GM19455 (cell line): ENCODE measurements around the gene NRG3.

ENCODE experiments used
- ATAC-seq: cut with Tn5 transposase; IDR thresholded peaks from one replicate; pipeline ENCODE4 v1.9.1; 2021; ENCODE audit not compliant: unreplicated experiment

NRG3 gene

DNA sequence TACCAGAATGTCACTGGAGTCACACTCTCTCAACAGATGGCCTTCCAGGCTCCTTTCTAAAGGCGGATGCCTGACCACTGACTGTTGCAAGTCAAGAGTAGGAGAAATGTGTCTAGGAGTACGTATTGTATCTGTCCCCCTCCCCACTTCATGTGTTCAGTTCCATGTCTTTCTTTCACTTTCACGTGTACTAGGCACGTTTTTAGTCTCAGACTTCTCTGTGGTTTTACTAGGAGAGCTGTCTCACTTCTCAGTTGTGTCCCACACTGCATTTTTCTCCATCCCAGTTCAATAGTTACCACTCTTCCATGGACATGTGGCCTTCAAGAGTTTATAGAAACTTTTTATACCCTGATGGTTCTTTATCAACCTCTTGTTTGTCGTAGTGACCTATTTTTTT, 893.0 kb downstream of the NRG3 start:
- no peak for ATAC-seq

DNA sequence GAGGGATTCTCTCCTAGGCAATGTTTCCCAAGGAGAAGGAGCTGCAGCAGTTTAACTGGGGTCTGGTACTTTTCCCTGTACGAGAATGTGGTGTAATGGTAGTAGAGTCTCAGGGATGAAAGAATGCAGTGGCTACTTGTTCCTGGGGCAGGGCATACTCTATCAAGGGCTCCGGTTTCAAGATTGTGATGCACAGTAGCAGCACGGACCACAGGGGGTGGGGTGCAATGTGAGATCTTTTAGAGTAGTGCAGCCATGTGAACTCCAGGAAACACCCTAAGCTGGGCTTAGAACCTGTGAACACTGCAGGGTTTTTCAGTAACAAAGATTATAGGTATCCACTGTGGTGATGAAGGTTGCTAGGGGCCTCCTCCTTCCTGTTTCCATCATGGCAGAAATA, 903.9 kb downstream of the NRG3 start:
- no peak for ATAC-seq

DNA sequence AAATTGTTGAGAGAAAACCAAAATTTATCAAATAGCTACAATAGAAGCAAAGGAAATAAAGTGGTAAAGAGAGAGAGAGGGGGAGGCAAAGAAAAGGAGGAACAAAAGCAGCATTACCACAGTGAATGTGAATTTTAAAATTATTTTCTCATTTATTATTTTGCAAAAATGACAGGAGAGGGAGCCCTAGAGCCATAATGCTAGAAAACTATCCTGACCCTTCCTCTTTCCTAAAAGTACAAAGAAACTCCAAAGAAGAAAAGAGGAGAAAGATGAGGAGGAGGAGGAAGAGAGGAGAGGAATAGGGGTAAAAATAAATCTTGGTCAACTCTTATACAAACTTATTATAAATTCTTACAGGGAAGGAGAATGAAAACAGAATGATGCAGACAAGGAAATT, 921.5 kb downstream of the NRG3 start:
- no peak for ATAC-seq

DNA sequence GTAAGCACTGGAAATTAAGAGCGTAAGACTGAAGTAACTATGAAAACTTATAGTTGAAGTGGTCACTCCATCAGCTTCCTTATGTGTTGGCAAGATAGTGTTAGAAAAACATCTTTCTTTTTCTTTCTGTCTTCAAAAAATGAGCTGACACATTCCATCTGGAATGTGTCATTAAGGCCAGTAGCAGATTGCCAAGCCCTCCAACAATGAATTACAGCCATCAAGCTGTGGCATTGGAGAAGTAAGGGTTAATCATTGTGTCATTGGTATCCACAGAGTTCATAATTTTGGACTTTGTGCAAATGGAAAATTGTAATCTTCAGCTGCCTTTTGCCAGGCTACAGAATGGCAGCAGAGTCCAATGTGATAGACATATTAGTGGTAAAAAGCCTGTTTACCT, 926.3 kb downstream of the NRG3 start:
- no peak for ATAC-seq

DNA sequence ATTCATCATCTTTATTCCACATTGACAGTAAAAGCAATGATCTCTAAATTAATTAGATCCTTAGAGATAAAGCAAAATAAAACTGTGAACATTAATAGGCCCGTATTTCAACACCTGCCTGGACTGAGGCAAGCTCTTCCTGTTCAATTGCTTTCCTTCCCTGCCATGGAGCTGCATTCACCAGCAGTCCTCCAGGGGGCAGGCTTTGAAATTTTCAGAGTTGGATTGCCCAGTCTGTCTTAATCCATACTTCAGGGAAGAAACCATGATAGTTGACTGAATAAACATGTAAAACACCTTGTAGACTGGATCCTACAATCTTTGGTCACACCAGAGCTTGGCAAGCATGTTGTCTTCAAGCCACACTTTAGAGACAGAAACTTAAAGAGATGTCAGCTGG, 936.6 kb downstream of the NRG3 start:
- ATAC-seq, result no peak

DNA sequence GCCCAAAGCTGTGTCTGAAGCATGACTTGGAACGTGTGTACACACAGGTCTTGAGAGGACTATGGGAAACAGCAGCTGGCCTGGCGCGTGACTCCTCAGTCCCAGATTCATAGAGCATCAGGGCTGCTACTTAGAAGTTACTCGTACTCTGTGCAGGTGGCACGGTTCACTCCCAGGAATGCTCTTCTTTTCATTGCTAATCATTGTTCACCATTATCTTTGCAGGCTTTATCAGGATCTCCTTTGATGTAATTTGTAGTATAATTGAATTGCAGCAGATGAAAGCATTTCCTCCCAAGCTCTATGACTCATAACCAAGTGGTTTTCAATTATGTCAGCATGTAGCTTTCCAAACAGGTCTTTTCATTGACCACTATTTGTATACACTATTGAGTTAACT, 938.9 kb downstream of the NRG3 start:
- no peak for ATAC-seq

DNA sequence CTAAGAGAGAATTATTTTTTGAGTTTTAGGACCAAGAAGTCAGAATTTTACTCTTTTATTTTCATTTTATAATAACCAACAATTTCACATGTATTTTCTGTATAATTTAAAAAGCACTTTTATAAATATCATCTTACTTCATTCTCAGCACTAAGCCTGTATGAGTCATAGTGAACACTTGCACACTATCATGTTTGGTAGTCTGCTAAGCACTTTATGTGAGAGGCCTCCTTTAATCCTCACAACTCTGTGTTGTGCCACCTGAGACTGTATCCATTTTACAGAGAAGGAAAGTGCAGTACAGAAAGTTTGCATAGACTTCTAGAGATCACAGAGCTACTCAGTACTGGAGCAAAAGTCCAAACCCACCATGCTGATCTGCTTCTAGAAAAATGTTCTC, 939.6 kb downstream of the NRG3 start:
- no peak for ATAC-seq

DNA sequence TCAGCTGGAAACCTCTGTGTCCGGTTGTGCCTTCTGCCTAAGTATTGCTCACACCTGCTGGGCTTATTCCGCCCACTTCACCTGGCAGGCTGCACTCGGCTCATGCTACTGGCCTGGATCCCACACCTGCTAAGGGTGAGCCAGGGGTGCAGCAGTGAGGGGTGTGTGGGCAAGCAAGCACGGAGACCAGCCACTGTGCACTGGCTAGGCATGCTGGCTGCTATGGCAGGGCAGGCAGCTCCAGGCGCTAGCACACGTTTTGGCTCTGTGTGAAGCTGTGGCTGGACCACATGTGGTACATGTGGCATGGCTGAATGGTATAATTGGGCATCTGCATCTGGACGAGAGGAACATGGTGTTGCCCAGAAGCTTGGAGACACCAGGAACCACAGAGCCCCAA, 940.7 kb downstream of the NRG3 start:
- no peak for ATAC-seq

DNA sequence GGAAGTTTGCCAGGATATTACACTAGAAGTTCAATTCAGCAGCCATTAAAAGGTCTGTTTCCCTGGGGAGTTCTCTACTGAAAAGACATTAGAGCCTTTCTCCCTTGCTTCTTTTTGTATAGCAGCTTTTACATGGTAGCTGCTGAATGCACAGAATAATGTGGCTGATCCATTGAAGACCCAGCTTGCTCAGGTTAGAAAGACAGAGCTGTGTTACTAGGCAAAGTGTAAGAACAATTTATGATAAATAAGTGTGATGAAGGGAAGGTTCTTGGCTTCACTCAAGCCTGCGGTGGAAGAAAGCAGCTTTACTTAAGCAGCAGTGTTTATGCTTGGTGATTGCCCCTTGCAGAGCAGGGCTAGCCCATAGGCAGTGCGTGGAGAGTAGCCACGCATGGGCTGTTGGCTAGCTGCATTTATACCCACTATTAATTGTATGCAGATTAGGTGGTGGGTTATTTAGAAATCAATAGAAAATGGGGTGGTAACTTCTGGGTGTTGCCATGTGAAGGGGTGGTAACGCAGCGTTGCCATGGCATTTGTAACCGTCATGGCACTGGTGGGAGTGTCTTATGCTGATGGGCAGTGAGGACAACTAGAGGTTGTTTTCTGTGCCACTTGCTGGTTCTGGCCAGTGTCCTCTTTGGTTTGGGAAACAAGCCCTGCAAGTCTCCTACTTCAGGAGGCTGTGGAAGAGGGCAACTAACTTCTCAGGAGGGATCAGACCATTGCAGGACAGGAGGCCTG, 942.9 kb downstream of the NRG3 start:
- no peak for ATAC-seq

DNA sequence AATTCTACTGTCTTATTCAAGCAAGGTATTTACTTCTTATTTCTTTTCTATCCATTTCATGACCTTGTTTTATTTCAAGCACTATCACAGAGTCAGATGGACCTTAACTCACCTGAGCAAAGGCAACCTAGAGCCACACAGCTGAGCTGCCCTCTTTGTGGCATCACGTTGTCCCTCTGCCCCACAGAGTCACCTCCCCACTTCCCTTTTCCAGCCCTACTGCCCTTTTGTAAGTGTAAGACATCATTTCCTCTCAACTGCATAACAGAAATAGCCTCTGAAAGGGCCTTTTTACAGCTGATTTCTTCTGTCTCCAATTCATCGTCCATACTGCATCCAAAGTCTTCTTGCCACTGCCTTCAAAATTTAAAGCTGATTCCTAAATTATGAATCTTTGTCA, 946.0 kb downstream of the NRG3 start:
- no peak for ATAC-seq

DNA sequence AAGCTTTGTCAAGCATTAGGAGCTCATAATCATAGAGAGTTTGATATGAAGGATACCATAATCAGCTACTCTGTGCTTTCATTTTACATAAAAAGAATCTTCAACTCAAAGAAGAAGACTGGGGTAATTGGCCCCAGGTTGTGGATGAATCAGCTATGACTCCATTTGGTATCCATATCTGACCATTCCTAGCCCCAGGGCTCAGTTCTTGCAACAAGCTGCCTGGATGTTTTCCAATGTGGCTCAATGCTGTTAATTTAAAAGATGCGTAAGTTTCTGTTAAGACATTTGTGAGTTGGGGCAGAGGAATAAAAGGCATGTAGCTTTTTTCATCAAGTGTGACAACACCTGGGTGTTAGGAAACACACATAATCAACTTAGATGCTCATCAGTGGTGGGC, 951.1 kb downstream of the NRG3 start:
- no peak for ATAC-seq

DNA sequence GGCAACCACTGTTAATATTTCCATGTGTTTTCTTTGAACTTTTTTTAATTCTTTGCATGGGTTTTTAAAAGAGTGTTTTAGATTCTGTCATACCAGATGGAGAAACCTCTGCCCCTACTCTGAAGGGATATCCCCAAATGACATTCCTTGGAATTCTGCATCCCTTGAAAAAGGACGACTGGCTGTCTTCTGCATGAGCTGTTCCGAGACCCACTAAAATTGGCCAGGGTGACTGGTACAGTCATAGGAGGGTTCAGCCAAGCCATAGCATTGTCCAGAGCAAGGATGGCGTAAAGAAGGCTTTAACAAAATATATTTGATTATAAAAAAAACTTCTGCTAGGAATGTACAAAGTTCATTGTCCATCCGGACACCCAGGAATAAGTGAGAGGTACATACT, 952.9 kb downstream of the NRG3 start:
- ATAC-seq, result no peak

DNA sequence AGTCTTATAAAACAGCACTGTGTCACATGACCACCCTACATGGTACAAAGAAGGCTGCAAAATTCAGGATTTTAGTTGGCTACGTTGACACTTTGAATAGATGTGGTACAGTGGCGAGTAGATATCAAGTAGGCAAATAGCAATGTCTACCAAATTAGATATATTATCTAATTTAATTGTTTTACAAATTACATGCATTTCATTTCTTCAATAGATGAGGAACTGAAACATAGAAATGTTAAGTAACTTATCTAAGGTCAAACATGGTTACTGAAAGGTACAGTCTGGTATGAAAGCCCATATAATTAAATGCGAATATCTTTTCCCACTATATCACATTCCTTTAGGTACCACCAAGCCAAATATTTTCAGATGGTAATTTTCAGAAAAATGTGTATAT, 972.2 kb downstream of the NRG3 start:
- ATAC-seq, result no peak

DNA sequence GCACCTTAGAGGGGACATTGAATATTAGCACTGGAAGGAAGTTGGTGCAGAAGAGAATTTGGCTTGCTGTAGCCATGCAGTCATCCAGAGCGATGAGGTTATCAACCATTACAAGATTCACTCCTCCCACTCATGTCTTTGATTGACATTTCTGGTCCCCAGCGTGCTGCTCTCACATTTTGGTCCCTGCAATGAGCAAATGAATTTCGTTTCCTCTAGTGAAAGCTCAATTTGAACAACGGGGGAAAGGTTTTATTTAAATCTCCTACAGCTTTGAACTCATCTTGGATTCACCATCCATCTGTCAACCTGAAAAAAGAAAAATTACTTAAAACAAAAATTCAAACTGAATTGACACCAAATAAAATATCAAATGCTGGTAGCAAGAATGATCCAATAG, 975.2 kb downstream of the NRG3 start:
- ATAC-seq, result no peak

DNA sequence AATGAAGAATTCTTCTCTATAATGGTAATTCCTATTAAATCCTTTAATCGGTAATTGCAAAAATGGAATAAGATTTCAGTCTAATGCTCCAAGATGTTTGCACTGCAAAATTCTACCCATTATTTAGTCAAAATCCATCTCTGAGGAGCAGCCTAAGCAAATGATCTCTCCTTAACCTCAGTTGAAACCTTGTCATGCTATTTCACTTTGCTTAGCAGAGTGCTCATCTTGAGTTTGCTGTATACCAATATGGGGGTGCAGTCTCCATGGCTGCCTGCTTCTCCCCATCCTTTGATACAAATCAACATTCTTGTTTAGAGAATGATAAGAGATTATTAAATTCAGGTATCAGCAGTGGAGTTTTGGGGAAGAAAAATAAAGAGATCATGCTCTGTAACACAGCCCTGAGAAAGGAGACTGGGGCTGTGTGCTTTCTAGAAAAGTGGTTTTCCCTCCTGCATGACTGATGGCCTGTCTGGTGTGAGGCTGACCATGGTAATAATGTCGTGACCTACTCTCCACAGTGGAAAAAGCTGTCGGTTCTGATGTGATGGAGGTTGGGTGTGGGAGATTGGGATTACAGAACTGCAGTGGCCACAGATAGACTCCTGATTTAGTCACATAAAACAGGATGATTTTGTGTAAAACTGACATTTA, 982.1 kb downstream of the NRG3 start:
- no peak for ATAC-seq

DNA sequence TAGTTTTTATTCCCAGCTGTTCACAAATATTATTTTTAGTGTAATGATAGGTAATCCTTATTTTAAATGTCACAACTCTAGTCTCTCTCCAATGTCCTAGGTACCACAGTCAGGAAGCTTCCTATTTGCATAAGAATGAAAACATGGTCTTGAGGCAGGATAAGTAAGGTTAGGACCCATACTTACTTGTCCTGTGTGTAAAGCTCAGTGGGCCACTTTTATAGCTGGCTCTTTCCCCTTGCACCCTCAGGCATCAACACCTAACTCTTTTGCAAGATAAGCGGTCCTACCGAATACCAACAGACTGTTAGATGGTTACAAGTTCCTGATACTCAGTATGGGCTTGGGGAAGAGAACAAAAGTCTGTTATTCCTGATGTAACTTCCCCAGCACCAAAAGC, 986.9 kb downstream of the NRG3 start:
- no peak for ATAC-seq

DNA sequence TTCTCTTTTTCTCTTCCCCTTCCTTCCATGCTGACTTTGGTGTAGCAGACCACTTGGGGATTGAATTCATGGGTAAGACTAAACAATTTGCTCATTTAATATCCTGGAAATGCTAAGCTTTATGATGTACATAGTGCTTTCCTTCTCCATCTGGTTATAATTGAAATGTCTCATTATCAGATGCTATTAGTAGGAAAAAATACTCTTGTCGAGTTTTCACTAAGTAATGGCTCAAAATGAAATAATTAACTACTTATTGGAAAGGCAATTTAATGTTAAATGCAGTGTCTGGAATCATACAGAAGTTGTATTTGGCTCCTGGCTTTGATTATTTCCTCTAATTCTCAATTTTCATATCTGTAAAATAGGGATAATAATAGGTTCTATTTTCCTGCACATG, 990.4 kb downstream of the NRG3 start:
- ATAC-seq, result no peak

DNA sequence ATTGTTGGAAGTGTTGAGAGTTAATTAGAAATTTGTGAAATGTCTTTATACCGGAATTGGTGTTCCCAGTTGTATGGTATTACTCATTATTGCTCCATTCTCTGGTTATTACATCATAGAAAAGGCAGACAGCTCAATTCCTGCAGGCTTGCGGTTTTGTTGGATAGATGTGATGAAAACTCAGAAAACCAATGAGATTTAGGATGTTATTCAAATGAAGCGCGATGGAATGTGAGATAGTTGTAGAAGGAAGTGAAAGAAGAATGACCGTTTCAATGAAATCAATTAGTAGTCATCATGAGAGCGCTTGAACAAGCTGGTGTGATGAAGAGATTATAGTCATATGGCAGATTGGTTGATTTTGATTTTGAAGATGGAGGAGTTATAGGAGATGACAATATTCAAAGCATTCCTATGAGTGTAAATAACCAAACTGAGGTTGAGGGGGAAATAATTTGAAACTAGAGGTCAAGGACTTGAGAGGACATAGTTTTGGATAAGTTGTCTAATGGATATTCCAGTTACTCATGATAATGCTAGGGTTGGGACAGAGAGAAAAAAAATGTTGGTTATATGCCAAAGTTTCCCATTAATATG, 991.5 kb downstream of the NRG3 start:
- no peak for ATAC-seq

DNA sequence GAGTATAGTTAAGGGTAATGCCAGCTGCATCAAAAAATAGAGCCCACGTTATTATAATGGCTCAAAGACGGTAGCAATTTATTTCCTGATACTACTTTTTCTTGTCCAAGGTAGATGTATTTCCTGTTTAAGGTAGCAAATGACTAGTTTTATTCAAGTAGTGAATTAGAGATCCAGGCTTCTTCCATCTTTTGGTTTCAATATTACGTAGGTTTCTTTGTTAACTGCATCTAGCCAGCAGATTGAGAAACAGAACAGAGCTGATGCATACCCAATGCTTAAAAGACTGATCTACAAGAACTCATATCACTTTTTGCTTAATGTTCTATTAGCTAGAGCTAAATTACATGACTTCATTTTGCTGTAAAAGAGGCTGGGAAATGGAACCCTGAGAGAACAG, 992.1 kb downstream of the NRG3 start:
- ATAC-seq, result no peak

DNA sequence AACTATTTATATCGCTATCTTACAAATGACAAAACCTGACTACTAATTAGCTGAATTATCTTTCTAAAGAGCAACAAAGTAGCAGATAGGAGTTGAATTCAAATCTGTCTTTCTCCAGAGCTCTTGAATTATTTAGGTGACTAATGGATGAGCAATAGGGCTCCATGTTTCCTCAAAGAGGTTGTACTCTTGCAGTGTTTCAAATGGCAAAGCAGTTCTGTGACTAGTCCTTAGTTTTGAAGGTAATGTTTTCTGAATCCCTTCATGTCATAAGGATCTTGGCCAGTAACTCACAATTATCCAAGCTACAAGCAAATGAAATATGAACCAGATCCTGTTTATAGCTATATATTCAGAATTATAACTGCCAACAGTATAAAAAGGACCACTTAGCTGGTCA, 999.7 kb downstream of the NRG3 start:
- ATAC-seq, result no peak

DNA sequence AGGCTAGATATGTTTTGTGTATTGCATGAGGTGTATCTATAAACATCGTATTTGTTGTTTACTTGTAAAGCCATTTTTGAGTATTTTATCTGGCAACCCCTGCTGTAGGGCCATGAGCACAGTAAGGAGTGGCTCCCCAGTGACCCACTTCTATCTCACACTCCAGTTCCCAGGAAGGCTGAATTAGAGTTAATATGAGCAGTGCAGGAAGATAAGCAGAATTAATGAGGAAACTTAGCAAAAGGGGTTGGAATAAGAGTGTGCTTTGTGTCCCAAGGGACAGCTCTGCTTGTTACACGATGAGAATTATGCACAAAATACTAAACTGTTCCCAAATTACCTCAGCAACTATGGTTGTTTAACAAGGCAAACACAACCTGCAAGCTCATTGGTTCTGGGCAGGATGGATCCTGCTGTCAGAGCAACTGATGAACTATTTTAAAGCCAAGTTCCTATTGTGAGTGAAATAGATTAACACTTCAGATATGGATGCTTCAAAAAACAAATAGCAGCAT, 1005.8 kb downstream of the NRG3 start:
- no peak for ATAC-seq

DNA sequence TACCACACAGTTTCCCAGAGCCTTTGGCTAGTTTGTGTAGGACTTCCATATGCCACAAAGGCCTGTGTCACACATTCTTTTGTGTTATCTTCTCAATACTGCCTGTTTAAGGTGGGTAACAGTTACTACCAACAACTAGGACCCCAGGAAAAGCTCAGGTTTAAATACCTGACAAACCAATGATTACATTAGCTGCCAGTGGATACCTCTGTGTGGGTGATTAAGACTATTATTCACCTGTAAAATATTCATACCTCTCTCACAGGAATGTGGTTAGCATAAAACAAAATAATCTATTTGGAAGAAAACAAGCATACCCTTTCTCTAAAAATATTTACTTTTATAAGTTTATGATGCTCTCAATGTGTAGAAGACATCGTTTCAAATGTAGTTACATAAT, 1007.7 kb downstream of the NRG3 start:
- ATAC-seq, result no peak
